Stimulated activated memory B cell treated with anti-CD40 and anti-IgM and Interleukin-4, amounts not matched to agents 10 μg/mL and 1 μg/mL and 100 μg/mL, for 72 hours (primary cell): ENCODE data around the gene PLPPR1.
"Not testable (repeated sequence)": the region's sequence is repeated elsewhere in the genome, so short reads cannot be mapped to it uniquely, and the experiment has no call there.

ENCODE experiments used
- ATAC-seq: fragments of 150-1000 bp; cut with Tn5 transposase; 2 replicates; pipeline ENCODE4 v1.10.0; 2021
- H3K27ac Mint-ChIP-seq: one replicate; pipeline ENCODE4 v1.8.0; 2022; ENCODE audit warnings: mild to moderate bottlenecking, mixed read lengths
- H3K27me3 Mint-ChIP-seq: one replicate; pipeline ENCODE4 v1.8.0; 2022; ENCODE audit warnings: mixed read lengths
- H3K36me3 Mint-ChIP-seq: one replicate; pipeline ENCODE4 v1.8.0; 2022; ENCODE audit warnings: mixed read lengths
- H3K4me1 Mint-ChIP-seq: one replicate; pipeline ENCODE4 v1.8.0; 2022; ENCODE audit warnings: mixed read lengths
- H3K4me3 Mint-ChIP-seq: one replicate; pipeline ENCODE4 v1.8.0; 2022; ENCODE audit warnings: mild to moderate bottlenecking, moderate library complexity, mixed read lengths
- H3K9me3 Mint-ChIP-seq: one replicate; pipeline ENCODE4 v1.8.0; 2022; ENCODE audit warnings: mixed read lengths

PLPPR1 gene

DNA sequence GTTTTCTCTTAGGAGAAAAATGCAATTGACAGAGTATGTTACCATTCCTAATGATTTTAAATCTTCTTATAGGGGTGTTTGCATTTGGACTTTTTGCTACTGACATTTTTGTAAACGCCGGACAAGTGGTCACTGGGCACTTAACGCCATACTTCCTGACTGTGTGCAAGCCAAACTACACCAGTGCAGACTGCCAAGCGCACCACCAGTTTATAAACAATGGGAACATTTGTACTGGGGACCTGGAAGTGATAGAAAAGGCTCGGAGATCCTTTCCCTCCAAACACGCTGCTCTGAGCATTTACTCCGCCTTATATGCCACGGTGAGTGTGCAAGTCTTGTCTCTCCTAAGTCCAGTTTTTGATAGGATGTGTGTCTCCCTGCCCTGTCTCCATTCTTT, 280.6 kb downstream of the PLPPR1 start:
- no peaks in the 10 kb centered on the region for H3K4me1 Mint-ChIP-seq
- no peak for ATAC-seq
- H3K4me3 Mint-ChIP-seq, result no peak overlapping the region
- no peaks in the 10 kb centered on the region for H3K36me3 Mint-ChIP-seq
- peaks cover 8% of the 10 kb centered on the region for H3K27me3 Mint-ChIP-seq
- H3K9me3 Mint-ChIP-seq, result no peaks in the 10 kb centered on the region
- no peak overlapping the region for H3K27ac Mint-ChIP-seq

DNA sequence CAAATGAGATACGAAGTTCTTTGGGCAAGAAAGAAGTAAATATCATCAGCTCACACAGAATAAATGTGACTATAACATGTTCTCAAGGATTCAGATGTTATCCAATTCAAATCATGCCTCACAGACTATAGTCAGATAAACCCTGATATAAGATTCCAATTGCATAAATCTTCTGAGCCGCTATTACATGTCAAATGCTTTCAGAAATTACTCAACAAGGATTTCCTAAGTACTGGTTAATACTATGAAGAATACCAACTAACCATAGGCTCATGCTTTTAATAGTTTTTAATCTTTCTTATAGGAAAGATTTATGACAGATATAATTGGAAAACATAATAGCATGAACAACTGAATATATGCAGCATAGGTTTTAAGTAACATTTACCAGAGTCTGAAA, 282.7 kb downstream of the PLPPR1 start:
- Mint-ChIP-seq H3K27ac (no peak overlapping the region), H3K36me3 (no peaks in the 10 kb centered on the region), H3K27me3 (peaks cover 4% of the 10 kb centered on the region), H3K4me1 (no peaks in the 10 kb centered on the region), H3K4me3 (no peak overlapping the region), H3K9me3 (no peaks in the 10 kb centered on the region)
- ATAC-seq, result no peak

DNA sequence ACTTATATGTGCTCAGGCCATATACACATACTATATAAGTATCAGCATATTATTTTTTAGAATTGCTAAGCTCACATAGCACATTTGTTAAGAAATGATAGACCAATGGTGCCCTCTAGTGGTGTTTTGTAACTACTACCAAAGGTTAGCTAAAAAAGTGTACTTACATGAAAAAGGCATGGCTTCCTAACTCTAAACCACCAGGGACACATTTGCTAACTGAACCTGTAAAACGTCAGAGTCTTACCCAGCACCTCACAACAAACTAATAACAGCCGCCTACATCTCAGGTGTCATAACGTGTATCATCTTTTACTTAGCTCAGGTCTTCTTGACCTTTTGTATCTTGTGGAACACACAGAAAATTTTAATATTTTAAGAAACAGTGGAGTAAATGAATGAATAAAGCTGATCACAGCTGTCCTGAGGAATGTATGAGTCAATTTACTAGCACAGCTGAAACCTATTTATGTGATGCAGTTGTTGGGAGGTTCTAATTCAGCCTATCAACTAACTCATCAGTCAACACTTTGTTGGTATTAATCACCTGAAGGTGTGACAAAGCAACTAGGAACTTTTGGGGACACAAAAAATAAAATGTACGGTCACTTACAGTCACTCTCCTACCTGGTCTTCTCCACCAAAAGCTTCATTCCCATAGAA, 283.4 kb downstream of the PLPPR1 start:
- H3K27me3 Mint-ChIP-seq, result no peaks in the 10 kb centered on the region

DNA sequence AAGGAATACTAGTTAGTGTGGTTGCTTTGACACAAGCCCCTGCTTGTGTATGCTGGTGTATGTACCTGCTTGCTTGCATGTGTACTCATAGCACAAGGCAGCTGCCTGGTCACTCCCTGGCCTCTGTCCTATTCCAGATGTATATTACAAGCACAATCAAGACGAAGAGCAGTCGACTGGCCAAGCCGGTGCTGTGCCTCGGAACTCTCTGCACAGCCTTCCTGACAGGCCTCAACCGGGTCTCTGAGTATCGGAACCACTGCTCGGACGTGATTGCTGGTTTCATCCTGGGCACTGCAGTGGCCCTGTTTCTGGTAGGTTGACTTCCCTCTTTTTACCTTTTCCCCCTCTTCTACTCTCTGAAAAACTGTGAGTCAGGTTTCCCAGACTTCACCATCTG, 284.1 kb downstream of the PLPPR1 start:
- H3K4me3 Mint-ChIP-seq, result no peak overlapping the region
- ATAC-seq, result no peak
- no peaks in the 10 kb centered on the region for H3K27me3 Mint-ChIP-seq
- H3K9me3 Mint-ChIP-seq, result no peaks in the 10 kb centered on the region
- no peaks in the 10 kb centered on the region for H3K36me3 Mint-ChIP-seq
- H3K27ac Mint-ChIP-seq, result no peak overlapping the region
- H3K4me1 Mint-ChIP-seq, result no peaks in the 10 kb centered on the region

More for the DNA sequence above, 283.4 kb downstream of the PLPPR1 start:
- no peak overlapping the region for H3K27ac Mint-ChIP-seq
- H3K36me3 Mint-ChIP-seq, result no peaks in the 10 kb centered on the region
- H3K4me1 Mint-ChIP-seq, result no peaks in the 10 kb centered on the region
- H3K4me3 Mint-ChIP-seq, result no peak overlapping the region
- no peaks in the 10 kb centered on the region for H3K9me3 Mint-ChIP-seq
- no peak for ATAC-seq

DNA sequence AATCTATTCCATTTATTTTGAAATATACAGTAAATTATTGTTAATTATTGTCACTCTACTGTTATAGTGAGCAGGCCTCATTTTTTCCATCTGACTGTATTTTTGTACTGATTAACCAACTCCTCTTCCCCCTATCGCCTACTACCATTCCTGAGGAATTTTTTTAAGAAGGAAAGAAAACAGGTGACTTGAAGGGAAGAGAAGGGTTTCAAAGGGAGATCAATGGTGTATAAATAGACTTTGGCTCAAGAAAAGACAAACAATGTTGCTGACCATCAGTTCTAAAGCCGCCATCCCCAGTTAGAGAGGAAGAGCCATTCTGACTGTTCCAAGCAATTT, 286.6 kb downstream of the PLPPR1 start:
- Mint-ChIP-seq H3K4me3 (no peak overlapping the region), H3K27ac (no peak overlapping the region), H3K36me3 (no peaks in the 10 kb centered on the region), H3K4me1 (no peaks in the 10 kb centered on the region), H3K27me3 (no peaks in the 10 kb centered on the region), H3K9me3 (no peaks in the 10 kb centered on the region)
- ATAC-seq, result no peak

DNA sequence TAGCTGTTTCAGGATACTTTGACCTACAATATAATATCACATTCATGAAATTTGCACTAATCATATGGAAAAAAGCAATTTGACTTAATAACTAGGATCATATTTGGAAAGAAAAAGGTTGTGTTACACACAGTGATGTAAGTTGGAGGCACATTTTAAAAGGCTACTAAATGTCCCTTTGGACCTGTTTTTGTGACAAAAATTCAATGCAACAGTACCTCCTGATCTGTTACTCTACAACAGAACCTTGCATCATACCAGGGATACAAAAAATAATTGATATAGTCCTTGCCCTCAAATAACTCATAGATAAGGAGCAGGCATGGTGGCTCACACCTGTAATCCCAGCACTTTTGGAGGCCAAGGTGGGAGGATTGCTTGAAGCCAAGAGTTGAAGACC, 289.2 kb downstream of the PLPPR1 start:
- Mint-ChIP-seq H3K36me3 (no peaks in the 10 kb centered on the region), H3K9me3 (no peaks in the 10 kb centered on the region), H3K27ac (no peak overlapping the region), H3K4me3 (no peak overlapping the region), H3K27me3 (peaks cover 9% of the 10 kb centered on the region), H3K4me1 (no peaks in the 10 kb centered on the region)
- ATAC-seq, result no peak

DNA sequence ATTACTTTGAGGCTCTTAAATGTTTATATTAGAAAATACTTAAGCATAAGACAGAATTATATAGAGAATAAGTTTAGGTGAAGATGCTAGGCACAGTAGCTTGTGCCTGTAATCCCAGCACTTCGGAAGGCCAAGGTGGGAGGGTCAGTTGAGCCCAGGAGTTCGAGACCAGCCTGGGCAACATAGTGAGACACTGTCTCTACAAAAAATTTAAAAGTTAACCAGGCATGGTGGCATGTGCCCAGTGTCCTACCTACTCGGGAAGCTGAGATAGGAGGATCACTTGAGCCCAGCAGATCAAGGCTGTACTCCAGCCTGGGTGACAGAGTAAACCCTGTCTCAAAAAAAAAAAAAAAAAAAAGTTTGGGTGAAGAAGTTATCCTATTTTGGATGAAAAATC, 294.6 kb downstream of the PLPPR1 start:
- H3K4me3 Mint-ChIP-seq, result no peak overlapping the region
- H3K27me3 Mint-ChIP-seq, result peaks cover 19% of the 10 kb centered on the region
- H3K27ac Mint-ChIP-seq, result no peak overlapping the region
- no peaks in the 10 kb centered on the region for H3K36me3 Mint-ChIP-seq
- peaks cover 3% of the 10 kb centered on the region for H3K9me3 Mint-ChIP-seq
- no peaks in the 10 kb centered on the region for H3K4me1 Mint-ChIP-seq
- ATAC-seq, result no peak

DNA sequence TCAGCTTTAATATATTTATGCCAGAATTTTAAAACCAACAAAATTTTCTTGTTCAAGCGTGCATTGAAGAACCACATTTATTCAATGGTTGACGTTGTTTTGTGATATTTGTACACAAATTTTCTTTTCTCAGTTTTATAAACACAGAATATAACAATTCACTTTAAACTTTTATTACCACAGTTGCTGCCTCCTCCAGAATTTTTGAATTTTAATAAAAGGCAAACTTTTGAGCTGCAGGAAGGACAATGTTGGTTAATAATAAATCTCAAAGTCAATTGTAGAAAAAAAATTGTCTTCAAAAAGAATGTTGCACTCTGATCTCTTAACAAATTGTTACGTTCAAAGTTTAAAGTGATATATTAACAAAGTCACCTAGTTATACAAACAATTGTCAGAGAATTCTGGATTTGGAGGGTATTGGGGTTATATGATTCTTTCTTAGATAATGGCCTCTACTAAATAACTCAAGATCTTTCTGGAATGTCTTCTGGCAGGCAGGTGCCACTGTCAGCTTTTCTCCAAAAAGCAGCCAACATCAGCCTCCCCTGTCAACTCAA, 295.8 kb downstream of the PLPPR1 start:
- Mint-ChIP-seq H3K36me3 (no peaks in the 10 kb centered on the region), H3K9me3 (peaks cover 3% of the 10 kb centered on the region), H3K4me1 (no peaks in the 10 kb centered on the region), H3K4me3 (no peak overlapping the region), H3K27ac (no peak overlapping the region), H3K27me3 (peaks cover 19% of the 10 kb centered on the region)
- ATAC-seq, result no peak

DNA sequence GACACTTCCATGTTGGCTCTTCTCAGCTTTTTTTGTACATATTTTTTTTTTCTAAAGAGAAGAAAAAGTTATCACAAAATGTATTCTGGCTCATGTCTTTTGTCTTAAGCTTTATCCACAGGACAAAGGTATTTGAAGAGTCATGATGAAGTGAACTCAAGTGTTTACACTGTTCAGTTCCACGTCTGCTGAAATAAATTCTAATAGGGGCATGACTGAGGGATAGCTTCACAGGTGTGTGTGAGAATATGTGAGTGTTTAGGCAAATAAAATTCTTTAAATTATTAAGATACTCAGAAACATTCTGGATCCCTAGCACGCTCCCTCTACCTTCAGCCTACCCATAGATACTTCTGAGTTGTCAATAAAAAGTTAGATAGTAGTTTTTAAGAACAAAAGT, 296.5 kb downstream of the PLPPR1 start:
- Mint-ChIP-seq H3K4me3 (no peak overlapping the region), H3K27me3 (peaks cover 20% of the 10 kb centered on the region), H3K27ac (no peak overlapping the region), H3K4me1 (no peaks in the 10 kb centered on the region), H3K36me3 (no peaks in the 10 kb centered on the region), H3K9me3 (peaks cover 3% of the 10 kb centered on the region)
- no peak for ATAC-seq

DNA sequence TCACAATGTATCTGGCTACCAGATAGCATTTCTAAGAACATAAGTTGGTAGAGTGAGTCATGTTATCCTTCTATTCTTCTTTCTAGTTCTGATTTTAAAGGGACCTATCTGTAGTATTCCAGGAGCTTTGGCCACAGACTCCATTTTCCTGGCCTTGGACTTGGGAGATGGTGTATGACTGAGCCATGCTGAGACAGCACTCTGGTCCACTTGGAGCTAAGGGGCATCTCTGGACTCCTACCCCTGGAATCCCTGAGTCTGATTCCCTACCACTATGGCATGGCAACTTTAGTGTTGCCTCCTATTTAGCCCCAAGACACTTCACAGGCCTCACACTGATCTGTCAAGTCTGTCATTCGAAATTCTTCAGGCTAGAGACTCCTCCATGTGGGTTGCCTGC, 297.5 kb downstream of the PLPPR1 start:
- no peak for ATAC-seq
- Mint-ChIP-seq H3K4me1 (no peaks in the 10 kb centered on the region), H3K36me3 (no peaks in the 10 kb centered on the region), H3K27ac (no peak overlapping the region), H3K9me3 (peaks cover 3% of the 10 kb centered on the region), H3K4me3 (no peak overlapping the region), H3K27me3 (peaks cover 26% of the 10 kb centered on the region)

DNA sequence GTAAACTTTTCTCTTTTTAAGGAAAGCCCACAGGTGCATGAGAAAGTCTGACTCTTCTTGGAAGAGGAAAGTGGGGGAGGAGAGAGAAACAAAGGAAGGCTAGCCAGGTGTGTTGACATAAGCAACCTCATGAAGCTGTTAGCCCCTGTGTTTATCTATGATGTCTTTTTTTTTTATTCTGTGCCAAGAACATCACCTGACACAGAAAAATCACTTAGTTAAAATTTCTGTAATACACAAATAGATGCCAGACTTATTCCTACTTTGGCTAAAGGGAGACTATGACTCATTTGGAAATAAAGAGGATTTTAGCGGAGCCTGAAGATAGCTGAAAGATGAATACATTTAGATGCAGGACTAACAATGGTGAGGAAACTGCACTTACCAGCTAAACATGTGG, 298.0 kb downstream of the PLPPR1 start:
- Mint-ChIP-seq H3K36me3 (no peaks in the 10 kb centered on the region), H3K4me3 (no peak overlapping the region), H3K27ac (no peak overlapping the region), H3K4me1 (no peaks in the 10 kb centered on the region), H3K27me3 (peaks cover 22% of the 10 kb centered on the region), H3K9me3 (peaks cover 3% of the 10 kb centered on the region)
- ATAC-seq, result no peak

DNA sequence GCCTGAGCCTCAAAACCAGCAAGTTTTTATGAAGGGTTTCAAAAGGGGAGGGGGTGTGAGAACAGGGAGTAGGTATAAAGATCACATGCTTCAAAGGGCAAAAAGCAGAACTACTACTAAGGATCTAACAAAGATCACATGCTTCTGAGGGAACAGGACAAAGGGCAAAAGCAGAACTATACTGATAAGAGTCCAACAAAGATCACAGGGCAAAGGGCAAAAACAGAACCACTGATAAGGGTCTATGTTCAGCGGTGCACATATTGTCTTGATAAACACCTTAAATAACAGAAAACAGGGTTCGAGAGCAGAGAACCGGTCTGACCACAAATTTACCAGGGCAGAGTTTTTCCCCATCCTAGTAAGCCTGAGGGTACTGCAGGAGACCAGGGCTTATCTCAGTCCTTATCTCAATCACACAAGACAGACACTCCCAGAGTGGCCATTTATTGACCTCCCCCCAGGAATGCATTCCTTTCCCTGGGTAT, 298.9 kb downstream of the PLPPR1 start:
- H3K4me1 Mint-ChIP-seq, ATAC-seq, H3K36me3 Mint-ChIP-seq: not testable (repeated sequence)

DNA sequence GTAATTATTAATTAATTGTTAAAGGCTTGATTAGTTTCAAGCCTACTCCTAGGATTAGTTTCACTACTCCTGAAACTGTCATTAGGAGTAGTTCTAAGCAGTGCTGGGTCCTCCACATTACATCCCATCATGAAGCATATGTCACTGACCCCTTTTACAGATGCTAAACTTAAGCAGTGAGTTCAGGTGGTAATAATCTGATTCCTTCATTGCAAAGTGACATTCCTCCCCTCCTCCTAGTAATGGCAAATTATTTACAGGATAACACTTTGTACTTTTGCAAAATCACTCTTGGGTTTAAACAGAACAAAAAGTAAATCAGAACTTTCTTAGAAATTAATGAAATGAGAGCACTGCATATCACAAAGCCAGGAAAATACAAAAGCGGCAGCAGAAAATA, 303.8 kb downstream of the PLPPR1 start:
- no peaks in the 10 kb centered on the region for H3K36me3 Mint-ChIP-seq
- H3K4me3 Mint-ChIP-seq, result no peak overlapping the region
- no peak for ATAC-seq
- peaks cover 34% of the 10 kb centered on the region for H3K27me3 Mint-ChIP-seq
- H3K27ac Mint-ChIP-seq, result no peak overlapping the region
- no peaks in the 10 kb centered on the region for H3K4me1 Mint-ChIP-seq
- peaks cover 2% of the 10 kb centered on the region for H3K9me3 Mint-ChIP-seq

More for the DNA sequence above, 298.9 kb downstream of the PLPPR1 start:
- peaks cover 32% of the 10 kb centered on the region for H3K27me3 Mint-ChIP-seq
- H3K27ac Mint-ChIP-seq, H3K9me3 Mint-ChIP-seq, H3K4me3 Mint-ChIP-seq: not testable (repeated sequence)

DNA sequence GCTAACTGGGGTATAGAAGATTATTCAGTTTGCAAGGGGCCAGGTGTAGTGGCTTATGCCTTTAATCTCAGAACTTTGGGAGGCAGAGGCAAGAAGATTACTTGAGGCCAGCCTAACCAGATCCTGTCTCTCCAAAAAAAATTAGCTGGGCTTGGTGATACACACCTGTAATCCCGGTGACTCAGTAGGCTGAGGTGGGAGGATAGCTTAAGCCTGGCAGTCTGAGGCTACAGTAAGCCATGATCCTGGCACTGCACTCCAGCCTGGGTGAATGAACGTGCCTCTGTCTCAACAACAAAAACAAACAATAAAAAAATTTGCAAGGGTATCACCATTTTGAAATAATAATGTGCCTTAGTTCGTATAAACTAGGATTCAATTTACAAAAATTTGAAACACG, 305.0 kb downstream of the PLPPR1 start:
- Mint-ChIP-seq H3K27ac (no peak overlapping the region), H3K4me1 (no peaks in the 10 kb centered on the region), H3K4me3 (no peak overlapping the region), H3K36me3 (no peaks in the 10 kb centered on the region), H3K27me3 (peaks cover 34% of the 10 kb centered on the region), H3K9me3 (no peaks in the 10 kb centered on the region)
- no peak for ATAC-seq

DNA sequence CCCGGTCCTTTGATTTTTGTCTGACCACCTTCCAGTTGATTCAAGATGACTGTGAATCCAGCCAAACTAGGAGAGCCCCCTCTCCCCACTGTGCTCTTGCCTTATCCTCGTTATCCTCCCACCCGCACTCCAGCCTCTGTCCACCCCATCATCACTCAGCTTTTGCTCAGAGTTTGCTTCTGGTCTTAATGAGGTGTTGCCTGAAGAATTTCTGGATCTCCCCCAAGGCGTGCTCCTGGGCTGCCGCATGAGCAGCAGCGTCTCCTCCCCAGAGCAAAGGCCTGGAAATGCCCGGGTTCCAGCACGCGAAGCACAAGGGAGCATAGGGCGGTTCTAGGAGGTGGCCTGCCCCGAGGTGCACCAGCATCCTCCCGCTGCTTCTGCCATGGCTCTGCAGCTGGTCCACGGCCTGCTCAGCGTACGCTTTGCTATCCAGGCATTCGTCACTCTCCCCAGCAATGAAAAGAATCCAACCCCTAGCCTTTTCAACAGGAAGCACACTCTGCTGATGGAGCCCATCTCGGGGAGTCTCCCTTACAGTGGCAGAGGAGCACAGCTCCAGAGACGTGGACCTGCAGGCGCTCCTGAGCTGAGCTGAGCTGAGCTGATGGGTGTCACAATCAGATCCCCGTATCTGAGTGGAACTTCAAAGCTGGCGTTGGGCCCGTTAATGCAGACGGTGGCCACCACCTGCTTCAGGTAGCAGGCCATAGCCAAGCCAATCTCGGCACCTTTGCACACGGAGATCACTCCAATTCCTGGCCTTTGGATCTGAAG, 305.6 kb downstream of the PLPPR1 start:
- no peaks in the 10 kb centered on the region for H3K4me1 Mint-ChIP-seq
- no peak overlapping the region for H3K4me3 Mint-ChIP-seq
- peak; percentile 41 for ATAC-seq
- peaks cover 34% of the 10 kb centered on the region for H3K27me3 Mint-ChIP-seq
- no peaks in the 10 kb centered on the region for H3K9me3 Mint-ChIP-seq
- no peak overlapping the region for H3K27ac Mint-ChIP-seq
- H3K36me3 Mint-ChIP-seq, result no peaks in the 10 kb centered on the region

DNA sequence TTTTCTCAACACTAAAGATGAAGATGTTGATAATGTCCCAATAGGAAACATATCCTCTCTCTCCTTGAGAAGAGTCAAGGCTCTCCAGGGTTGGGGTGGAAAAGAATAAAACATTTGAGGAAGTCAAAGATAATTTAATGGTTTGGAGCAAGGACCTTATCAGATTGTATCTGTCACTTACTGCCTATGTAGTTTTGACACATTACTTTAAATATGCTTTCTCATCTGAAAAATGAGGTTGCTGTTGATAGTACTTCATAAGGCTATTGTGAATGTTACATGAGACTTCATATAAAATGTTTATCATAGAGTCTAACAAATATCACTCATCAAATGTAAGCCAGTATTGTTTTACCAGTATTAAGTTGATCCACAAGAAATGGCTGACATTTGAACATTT, 307.6 kb downstream of the PLPPR1 start:
- Mint-ChIP-seq H3K4me3 (no peak overlapping the region), H3K36me3 (no peaks in the 10 kb centered on the region), H3K9me3 (no peaks in the 10 kb centered on the region), H3K4me1 (no peaks in the 10 kb centered on the region), H3K27ac (no peak overlapping the region), H3K27me3 (peaks cover 34% of the 10 kb centered on the region)
- no peak for ATAC-seq
